Ishikawa (cell line): ENCODE results near the gene RABGEF1.

Source experiments
- CEBPB ChIP-seq: IDR thresholded peaks from 2 replicates; pipeline ENCODE4 v1.6.1; 2012
- EP300 ChIP-seq: IDR thresholded peaks from 2 replicates; pipeline ENCODE4 v1.6.1; 2012; ENCODE audit warnings: borderline replicate concordance
- TCF12 ChIP-seq: IDR thresholded peaks from 2 replicates; pipeline ENCODE4 v1.6.1; 2012; ENCODE audit warnings: low read depth
- TF ChIP-seq, protein P1 (sequence below): IDR thresholded peaks from 2 replicates; pipeline ENCODE4 v1.6.1; 2012; ENCODE audit warnings: low read depth, mild to moderate bottlenecking

GRCh38 chr7:66845379-66846095 is 105.0 kb downstream of the RABGEF1 start:
- TF ChIP-seq, protein P1, sequence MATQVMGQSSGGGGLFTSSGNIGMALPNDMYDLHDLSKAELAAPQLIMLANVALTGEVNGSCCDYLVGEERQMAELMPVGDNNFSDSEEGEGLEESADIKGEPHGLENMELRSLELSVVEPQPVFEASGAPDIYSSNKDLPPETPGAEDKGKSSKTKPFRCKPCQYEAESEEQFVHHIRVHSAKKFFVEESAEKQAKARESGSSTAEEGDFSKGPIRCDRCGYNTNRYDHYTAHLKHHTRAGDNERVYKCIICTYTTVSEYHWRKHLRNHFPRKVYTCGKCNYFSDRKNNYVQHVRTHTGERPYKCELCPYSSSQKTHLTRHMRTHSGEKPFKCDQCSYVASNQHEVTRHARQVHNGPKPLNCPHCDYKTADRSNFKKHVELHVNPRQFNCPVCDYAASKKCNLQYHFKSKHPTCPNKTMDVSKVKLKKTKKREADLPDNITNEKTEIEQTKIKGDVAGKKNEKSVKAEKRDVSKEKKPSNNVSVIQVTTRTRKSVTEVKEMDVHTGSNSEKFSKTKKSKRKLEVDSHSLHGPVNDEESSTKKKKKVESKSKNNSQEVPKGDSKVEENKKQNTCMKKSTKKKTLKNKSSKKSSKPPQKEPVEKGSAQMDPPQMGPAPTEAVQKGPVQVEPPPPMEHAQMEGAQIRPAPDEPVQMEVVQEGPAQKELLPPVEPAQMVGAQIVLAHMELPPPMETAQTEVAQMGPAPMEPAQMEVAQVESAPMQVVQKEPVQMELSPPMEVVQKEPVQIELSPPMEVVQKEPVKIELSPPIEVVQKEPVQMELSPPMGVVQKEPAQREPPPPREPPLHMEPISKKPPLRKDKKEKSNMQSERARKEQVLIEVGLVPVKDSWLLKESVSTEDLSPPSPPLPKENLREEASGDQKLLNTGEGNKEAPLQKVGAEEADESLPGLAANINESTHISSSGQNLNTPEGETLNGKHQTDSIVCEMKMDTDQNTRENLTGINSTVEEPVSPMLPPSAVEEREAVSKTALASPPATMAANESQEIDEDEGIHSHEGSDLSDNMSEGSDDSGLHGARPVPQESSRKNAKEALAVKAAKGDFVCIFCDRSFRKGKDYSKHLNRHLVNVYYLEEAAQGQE = no peak
- TF ChIP-seq CEBPB = no peak
- TF ChIP-seq EP300 = no peak
- no peak for TF ChIP-seq TCF12
